Measurements from ENCODE around the gene EPHA4. TPM values are rescaled to one million over a fixed set of nuclear protein-coding genes. Genes with fewer than 3 reads are reported as not detected.

The EPHA4 gene
- total and polyA plus RNA-seq, 2 donors = 6.5 to 41.3 TPM

- 94% methylated on average over 5 of the region's 5 CpGs for WGBS
- H3K4me3 ChIP-seq (ENCODE audit: low read depth, low read length) = no peak overlapping the region
- no peaks in the 10 kb centered on the region for H3K4me1 ChIP-seq (ENCODE audit: insufficient read depth)
- H3K27ac ChIP-seq (ENCODE audit: low read depth) = no peak overlapping the region
- no peaks in the 10 kb centered on the region for H3K36me3 ChIP-seq (ENCODE audit: insufficient read depth)
- no peak for DNase-seq (ENCODE audit: extremely low spot score)
Measured at GRCh38 chr2:221407765-221408164, 164.3 kb downstream of the EPHA4 start.

DNA sequence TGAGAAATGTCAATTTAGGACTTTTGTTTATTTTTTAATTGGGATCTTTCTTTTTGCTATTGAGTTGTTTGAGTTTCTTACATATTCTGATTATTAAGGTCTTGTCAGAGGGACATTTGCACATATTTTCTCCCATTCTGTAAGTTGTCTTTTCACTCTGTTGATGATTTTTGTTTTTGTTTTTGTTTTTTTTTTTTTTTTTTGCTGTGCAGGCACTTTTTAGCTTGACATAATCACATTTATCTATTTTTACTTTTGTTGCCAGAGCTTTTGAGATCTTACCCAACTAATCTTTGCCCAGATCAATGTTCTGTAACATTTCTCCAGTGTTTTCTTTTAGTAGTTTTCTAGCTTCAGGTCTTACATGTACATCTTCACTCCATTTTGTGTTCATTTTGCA, 166.6 kb downstream of the EPHA4 start:
- Histone ChIP-seq H3K4me1 (ENCODE audit: insufficient read depth) (no peaks in the 10 kb centered on the region), H3K27ac (ENCODE audit: low read depth) (no peak overlapping the region), H3K36me3 (ENCODE audit: insufficient read depth) (no peaks in the 10 kb centered on the region), H3K4me3 (ENCODE audit: low read depth, low read length) (no peak overlapping the region)
- no peak for DNase-seq (ENCODE audit: extremely low spot score)

DNA sequence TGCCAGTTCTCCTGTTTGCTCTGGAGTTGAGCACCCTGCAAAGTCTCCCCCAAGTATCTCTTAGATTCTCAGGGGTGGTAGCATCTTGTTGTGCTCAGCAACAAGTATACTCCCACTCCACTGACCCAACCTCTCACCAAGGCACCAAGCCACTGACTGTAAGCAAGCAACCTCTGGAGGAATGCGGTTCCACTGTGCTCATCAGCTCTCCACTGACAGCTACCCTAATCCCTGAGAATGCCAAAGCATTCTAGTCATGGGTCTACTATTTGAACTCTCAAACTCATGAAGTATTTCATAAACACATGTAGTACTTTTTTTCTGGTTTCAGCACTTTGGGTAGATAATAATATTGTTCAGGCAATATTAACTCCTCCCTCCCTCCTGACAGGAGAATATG, 170.0 kb downstream of the EPHA4 start:
- Histone ChIP-seq H3K4me1 (ENCODE audit: insufficient read depth) (no peaks in the 10 kb centered on the region), H3K4me3 (ENCODE audit: low read depth, low read length) (no peak overlapping the region), H3K36me3 (ENCODE audit: insufficient read depth) (no peaks in the 10 kb centered on the region), H3K27ac (ENCODE audit: low read depth) (no peak overlapping the region)
- WGBS = 42% methylated on average over 1 of the region's 1 CpG
- no peak for DNase-seq (ENCODE audit: extremely low spot score)

DNA sequence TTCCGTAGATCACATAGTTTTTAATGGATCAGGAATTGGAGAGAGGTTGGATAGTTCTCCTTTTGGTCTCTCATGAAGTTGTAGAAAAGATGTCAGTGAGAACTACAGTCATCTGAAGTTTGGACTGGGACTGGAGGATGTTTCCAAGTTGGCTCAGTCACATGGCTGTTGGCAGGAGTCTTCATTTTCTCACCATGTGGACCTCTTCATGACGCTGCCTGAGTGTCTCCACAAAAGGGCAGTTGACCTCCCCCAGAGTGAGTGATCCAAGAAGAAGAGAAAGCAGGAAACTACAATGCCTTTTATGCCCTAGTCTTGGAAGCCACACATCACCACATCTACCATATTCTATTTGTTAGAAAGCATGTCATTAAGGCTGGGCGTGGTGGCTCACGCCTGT, 171.7 kb downstream of the EPHA4 start:
- no peak overlapping the region for H3K4me3 ChIP-seq (ENCODE audit: low read depth, low read length)
- no peak for DNase-seq (ENCODE audit: extremely low spot score)
- no peaks in the 10 kb centered on the region for H3K36me3 ChIP-seq (ENCODE audit: insufficient read depth)
- H3K4me1 ChIP-seq (ENCODE audit: insufficient read depth) = no peaks in the 10 kb centered on the region
- no peak overlapping the region for H3K27ac ChIP-seq (ENCODE audit: low read depth)
- 80% methylated on average over 4 of the region's 4 CpGs for WGBS

- WGBS = 70% methylated on average over 4 of the region's 4 CpGs
- no peaks in the 10 kb centered on the region for H3K4me1 ChIP-seq (ENCODE audit: insufficient read depth)
- H3K36me3 ChIP-seq (ENCODE audit: insufficient read depth) = no peaks in the 10 kb centered on the region
- H3K27ac ChIP-seq (ENCODE audit: low read depth) = no peak overlapping the region
- no peak overlapping the region for H3K4me3 ChIP-seq (ENCODE audit: low read depth, low read length)
- no peak for DNase-seq (ENCODE audit: extremely low spot score)
Measured at GRCh38 chr2:221399183-221399582, 172.9 kb downstream of the EPHA4 start.

DNA sequence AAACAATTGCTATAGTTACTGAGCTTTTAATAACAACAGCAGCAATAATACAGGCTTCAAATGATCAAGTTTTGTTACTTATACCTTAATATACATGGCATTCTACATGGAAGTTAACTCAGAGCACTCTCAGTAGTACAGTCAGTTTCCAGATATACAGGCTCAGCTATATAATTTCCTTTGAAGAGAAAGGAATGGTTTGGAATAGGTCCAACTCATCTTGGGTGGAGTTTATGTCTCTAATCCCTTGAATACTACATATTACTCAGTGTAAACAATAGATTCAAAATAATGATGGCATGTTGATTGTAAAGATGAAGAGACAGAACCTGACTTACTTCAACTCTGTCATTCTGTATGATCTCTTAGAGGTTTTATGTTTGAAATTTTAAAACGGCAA, 174.9 kb downstream of the EPHA4 start:
- no peak for DNase-seq (ENCODE audit: extremely low spot score)
- Histone ChIP-seq H3K27ac (ENCODE audit: low read depth) (no peak overlapping the region), H3K4me1 (ENCODE audit: insufficient read depth) (no peaks in the 10 kb centered on the region), H3K4me3 (ENCODE audit: low read depth, low read length) (no peak overlapping the region), H3K36me3 (ENCODE audit: insufficient read depth) (no peaks in the 10 kb centered on the region)
- 52% methylated on average over 1 of the region's 1 CpG for WGBS

DNA sequence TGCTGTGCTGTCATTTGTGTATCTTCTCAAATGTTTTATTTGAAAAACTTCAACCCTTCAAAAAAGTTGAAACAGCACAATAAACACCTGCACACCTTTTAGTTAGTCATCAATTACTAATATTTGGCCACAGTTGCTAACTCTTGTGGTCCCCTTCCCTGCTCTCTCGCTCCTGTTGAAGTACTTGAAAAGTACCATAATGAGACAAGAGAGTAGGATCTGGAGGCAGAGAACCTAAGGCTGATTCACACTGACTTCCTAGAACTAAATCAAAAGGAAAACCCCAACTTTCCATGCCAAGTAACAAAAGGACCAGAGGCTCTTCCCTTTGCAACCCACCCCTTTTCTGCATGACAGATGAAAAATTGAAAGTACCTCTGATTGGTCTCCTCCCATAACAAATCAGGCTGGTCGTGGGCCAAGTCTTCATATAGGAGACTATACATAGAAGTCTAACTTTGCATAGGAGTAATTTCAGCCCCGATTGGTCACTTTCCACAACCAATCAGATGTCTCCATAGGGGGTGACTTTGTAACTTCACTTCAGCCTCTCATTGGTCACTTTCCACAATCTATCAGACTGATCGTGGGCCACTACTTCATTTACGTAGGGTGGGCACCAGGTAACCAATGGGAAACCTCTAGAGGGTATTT, 179.7 kb downstream of the EPHA4 start:
- no peaks in the 10 kb centered on the region for H3K4me1 ChIP-seq (ENCODE audit: insufficient read depth)
- DNase-seq (ENCODE audit: extremely low spot score) = no peak
- WGBS = 95% methylated on average over 5 of the region's 5 CpGs
- no peaks in the 10 kb centered on the region for H3K36me3 ChIP-seq (ENCODE audit: insufficient read depth)
- no peak overlapping the region for H3K27ac ChIP-seq (ENCODE audit: low read depth)
- no peak overlapping the region for H3K4me3 ChIP-seq (ENCODE audit: low read depth, low read length)

GRCh38 chr2:221390878-221391277, 181.2 kb downstream of the EPHA4 start:
- no peaks in the 10 kb centered on the region for H3K4me1 ChIP-seq (ENCODE audit: insufficient read depth)
- no peak overlapping the region for H3K4me3 ChIP-seq (ENCODE audit: low read depth, low read length)
- WGBS = 57% methylated on average over 4 of the region's 4 CpGs
- no peak overlapping the region for H3K27ac ChIP-seq (ENCODE audit: low read depth)
- DNase-seq (ENCODE audit: extremely low spot score) = no peak
- no peaks in the 10 kb centered on the region for H3K36me3 ChIP-seq (ENCODE audit: insufficient read depth)

DNA sequence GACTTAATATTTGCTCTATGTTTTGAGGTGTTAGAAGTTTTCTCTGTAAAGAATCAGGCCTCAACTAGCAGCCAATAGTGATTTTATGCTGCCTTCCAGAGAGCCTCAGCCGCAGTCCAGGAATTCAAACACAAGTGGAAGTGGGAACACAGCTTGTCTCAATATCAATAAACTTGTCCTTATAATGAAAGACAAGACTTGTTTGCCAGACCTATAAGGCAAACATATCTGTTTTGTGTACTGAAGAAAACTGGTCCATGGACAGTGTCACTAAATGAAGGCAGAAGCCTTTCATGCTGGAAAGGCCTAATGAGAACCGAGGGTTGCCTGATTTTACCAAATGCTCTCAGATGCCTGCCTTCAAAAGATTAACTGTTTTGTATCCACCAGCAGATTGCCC, 182.2 kb downstream of the EPHA4 start:
- Histone ChIP-seq H3K4me3 (ENCODE audit: low read depth, low read length) (no peak overlapping the region), H3K4me1 (ENCODE audit: insufficient read depth) (no peaks in the 10 kb centered on the region), H3K27ac (ENCODE audit: low read depth) (no peak overlapping the region), H3K36me3 (ENCODE audit: insufficient read depth) (no peaks in the 10 kb centered on the region)
- no peak for DNase-seq (ENCODE audit: extremely low spot score)
- WGBS = 64% methylated on average over 2 of the region's 2 CpGs

DNA sequence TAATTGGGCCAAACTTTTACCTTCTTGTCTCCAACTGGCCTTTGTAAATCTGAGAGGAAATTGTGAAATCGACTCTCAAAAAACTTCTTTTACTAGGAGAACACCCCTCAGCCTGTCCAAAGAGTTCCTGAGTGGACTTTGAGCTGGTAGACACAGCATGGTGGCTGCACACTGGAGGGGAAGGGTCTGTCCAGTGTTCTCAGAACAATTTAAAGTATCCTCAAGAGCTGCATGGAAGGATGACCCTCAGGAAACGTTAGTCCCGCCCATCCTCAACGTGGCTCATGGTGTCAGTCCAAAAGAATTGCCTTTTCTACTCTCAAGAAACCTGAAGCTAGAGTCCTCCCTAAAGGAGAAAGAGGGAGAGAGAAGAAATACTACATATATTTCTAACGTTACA, 182.7 kb downstream of the EPHA4 start:
- no peak for DNase-seq (ENCODE audit: extremely low spot score)
- H3K4me3 ChIP-seq (ENCODE audit: low read depth, low read length) = no peak overlapping the region
- no peak overlapping the region for H3K27ac ChIP-seq (ENCODE audit: low read depth)
- no peaks in the 10 kb centered on the region for H3K4me1 ChIP-seq (ENCODE audit: insufficient read depth)
- no peaks in the 10 kb centered on the region for H3K36me3 ChIP-seq (ENCODE audit: insufficient read depth)
- WGBS = 55% methylated on average over 5 of the region's 5 CpGs

DNA sequence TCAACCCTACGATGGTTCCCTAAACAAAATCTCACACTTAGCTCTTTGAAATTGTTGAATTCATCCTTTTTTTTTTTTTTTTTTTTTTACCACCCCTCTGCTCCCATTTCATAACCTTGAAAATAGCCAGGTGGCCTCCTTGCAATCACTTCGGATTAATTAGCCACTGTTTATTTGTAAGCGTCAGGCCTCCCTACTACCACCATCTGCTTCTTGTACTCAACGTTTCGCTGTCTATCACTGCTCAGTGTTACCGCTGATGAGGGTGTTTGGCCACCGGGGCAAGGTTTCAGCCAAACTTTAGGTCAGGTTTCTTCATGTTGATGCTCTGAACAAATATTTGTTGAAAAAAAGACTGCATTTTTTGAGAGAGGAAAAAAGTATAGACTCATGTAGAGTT, 183.2 kb downstream of the EPHA4 start:
- no peak overlapping the region for H3K27ac ChIP-seq (ENCODE audit: low read depth)
- H3K36me3 ChIP-seq (ENCODE audit: insufficient read depth) = no peaks in the 10 kb centered on the region
- no peak for DNase-seq (ENCODE audit: extremely low spot score)
- WGBS = 84% methylated on average over 7 of the region's 7 CpGs
- H3K4me1 ChIP-seq (ENCODE audit: insufficient read depth) = no peaks in the 10 kb centered on the region
- H3K4me3 ChIP-seq (ENCODE audit: low read depth, low read length) = no peak overlapping the region

GRCh38 chr2:221385716-221386115, 186.4 kb downstream of the EPHA4 start:
- WGBS = 92% methylated on average over 1 of the region's 1 CpG

GRCh38 chr2:221381928-221382488, 190.1 kb downstream of the EPHA4 start:
- Histone ChIP-seq H3K27ac (ENCODE audit: low read depth) (no peak overlapping the region), H3K4me1 (ENCODE audit: insufficient read depth) (no peaks in the 10 kb centered on the region), H3K4me3 (ENCODE audit: low read depth, low read length) (no peak overlapping the region), H3K36me3 (ENCODE audit: insufficient read depth) (no peaks in the 10 kb centered on the region)
- no peak for DNase-seq (ENCODE audit: extremely low spot score)
- 83% methylated on average over 1 of the region's 1 CpG for WGBS

More at GRCh38 chr2:221385716-221386115, 186.4 kb downstream of the EPHA4 start:
- Histone ChIP-seq H3K4me1 (ENCODE audit: insufficient read depth) (no peaks in the 10 kb centered on the region), H3K4me3 (ENCODE audit: low read depth, low read length) (no peak overlapping the region), H3K27ac (ENCODE audit: low read depth) (no peak overlapping the region), H3K36me3 (ENCODE audit: insufficient read depth) (no peaks in the 10 kb centered on the region)
- DNase-seq (ENCODE audit: extremely low spot score) = no peak

DNA sequence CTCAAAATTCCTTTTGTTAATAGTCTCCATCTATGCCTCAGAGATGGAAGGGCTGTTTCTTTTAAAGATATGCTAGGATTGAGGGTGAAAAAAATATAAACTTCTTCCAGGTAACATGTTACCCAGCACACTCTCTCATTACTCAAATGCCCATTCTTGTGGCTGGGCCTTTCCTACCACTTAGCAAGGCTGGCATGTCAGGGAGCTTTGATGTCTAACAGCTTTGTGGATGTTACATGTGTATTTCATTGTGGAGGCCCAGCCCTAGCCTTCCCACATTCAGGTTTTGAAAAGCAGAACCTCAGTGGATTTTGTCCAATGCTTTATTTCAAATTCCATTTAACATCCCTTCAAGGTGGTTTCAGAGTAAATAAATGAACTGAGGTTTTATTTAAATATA, 191.4 kb downstream of the EPHA4 start:
- no peak for DNase-seq (ENCODE audit: extremely low spot score)
- no peaks in the 10 kb centered on the region for H3K4me1 ChIP-seq (ENCODE audit: insufficient read depth)
- H3K36me3 ChIP-seq (ENCODE audit: insufficient read depth) = no peaks in the 10 kb centered on the region
- no peak overlapping the region for H3K4me3 ChIP-seq (ENCODE audit: low read depth, low read length)
- no peak overlapping the region for H3K27ac ChIP-seq (ENCODE audit: low read depth)

DNA sequence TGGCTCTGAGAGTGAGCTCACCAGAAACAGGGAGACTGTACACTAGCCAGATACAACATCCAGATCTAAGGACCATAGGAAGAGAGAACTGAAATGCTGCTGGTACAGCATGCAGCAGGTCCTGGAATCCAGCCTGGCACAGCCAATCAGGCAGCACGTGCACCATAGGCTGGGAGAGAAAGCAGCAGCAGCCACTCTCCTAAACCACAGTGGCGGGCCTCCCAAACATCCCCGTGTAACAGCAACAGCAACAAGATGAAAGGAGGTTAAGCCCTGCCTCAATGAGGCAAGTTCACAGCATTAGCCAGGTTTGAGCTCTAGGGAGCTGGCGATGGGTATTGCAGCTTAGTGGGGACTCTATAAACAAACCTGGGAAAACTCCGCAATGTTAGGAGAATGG, 192.0 kb downstream of the EPHA4 start:
- no peak for DNase-seq (ENCODE audit: extremely low spot score)
- Histone ChIP-seq H3K36me3 (ENCODE audit: insufficient read depth) (no peaks in the 10 kb centered on the region), H3K4me3 (ENCODE audit: low read depth, low read length) (no peak overlapping the region), H3K27ac (ENCODE audit: low read depth) (no peak overlapping the region), H3K4me1 (ENCODE audit: insufficient read depth) (no peaks in the 10 kb centered on the region)
- 79% methylated on average over 5 of the region's 5 CpGs for WGBS

Measured in urinary bladder (tissue), 4 donors.